Endothelial cell of umbilical vein (primary cell): ENCODE results near the gene ST3GAL4.

Experiments
- EZH2 ChIP-seq: IDR thresholded peaks from 2 replicates; pipeline ENCODE4 v1.6.1; 2012; ENCODE audit warnings: borderline replicate concordance, low read depth, mild to moderate bottlenecking, moderate library complexity, low read length, inconsistent platforms; ENCODE audit not compliant: severe bottlenecking
- JUN ChIP-seq: IDR thresholded peaks from 2 replicates; pipeline ENCODE4 v1.6.1; 2011; ENCODE audit warnings: borderline replicate concordance, low read depth; ENCODE audit not compliant: insufficient read length, insufficient read depth
- MYC ChIP-seq: IDR thresholded peaks from one replicate; pipeline ENCODE4 v1.6.1; 2011; ENCODE audit warnings: mild to moderate bottlenecking, low read depth, low read length
- POLR2A ChIP-seq: IDR thresholded peaks from 2 replicates; pipeline ENCODE4 v1.6.1; 2012; ENCODE audit warnings: low read depth, mild to moderate bottlenecking, control low read depth, low read length
- POLR2AphosphoS5 ChIP-seq: IDR thresholded peaks from 2 replicates; pipeline ENCODE4 v1.6.1; 2012; ENCODE audit warnings: low read depth, mild to moderate bottlenecking, control low read depth, low read length, moderate library complexity; ENCODE audit not compliant: insufficient read depth
- TF ChIP-seq, protein P1 (sequence below), 2 donors: IDR thresholded peaks; 1 replicate in 1 of 2; 2 replicates in 1 of 2; pipeline ENCODE4 v1.5.1; 2011; ENCODE audit warnings: low read length in 2 of 2, mild to moderate bottlenecking in 2 of 2, moderate library complexity in 2 of 2, control low read depth in 1 of 2, inconsistent platforms in 1 of 2, low read depth in 1 of 2; ENCODE audit not compliant: insufficient read depth in 1 of 2; ENCODE audit errors: extremely low read depth in 1 of 2
- TF ChIP-seq, protein P2 (sequence below): IDR thresholded peaks from 2 replicates; pipeline ENCODE4 v1.6.1; 2011; ENCODE audit not compliant: insufficient read depth, insufficient read length

DNA sequence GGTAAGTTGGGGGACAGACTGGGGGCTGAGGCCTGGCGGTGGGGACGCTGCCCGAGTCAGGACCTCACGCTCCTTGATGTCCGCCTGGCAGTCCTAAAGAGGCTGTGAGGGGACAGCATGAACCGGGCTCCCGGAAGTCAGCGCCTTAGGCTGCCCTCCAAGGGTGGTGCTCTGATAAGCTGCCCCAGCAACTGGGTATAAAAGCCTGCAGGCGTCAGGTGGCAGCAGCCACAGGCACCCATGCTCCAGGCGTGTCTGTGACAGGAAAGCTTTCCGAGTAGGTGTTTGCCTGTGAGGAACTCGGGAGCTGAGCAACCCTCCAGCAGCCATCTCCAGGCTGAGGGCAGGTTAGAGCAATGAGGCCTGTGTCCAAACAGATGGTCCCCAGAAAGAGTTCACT, 53.0 kb downstream of the ST3GAL4 start:
- TF ChIP-seq, protein P1, sequence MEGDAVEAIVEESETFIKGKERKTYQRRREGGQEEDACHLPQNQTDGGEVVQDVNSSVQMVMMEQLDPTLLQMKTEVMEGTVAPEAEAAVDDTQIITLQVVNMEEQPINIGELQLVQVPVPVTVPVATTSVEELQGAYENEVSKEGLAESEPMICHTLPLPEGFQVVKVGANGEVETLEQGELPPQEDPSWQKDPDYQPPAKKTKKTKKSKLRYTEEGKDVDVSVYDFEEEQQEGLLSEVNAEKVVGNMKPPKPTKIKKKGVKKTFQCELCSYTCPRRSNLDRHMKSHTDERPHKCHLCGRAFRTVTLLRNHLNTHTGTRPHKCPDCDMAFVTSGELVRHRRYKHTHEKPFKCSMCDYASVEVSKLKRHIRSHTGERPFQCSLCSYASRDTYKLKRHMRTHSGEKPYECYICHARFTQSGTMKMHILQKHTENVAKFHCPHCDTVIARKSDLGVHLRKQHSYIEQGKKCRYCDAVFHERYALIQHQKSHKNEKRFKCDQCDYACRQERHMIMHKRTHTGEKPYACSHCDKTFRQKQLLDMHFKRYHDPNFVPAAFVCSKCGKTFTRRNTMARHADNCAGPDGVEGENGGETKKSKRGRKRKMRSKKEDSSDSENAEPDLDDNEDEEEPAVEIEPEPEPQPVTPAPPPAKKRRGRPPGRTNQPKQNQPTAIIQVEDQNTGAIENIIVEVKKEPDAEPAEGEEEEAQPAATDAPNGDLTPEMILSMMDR (IDR thresholded peaks at IDR 0.05; ENCODE audit: extremely low read depth in 1 of 2, insufficient read depth in 1 of 2, low read depth in 1 of 2, low read length in 2 of 2), result no peak
- TF ChIP-seq JUN (no peak), POLR2A (no peak), EZH2 (no peak), POLR2AphosphoS5 (no peak), MYC (no peak)
- TF ChIP-seq, protein P2, sequence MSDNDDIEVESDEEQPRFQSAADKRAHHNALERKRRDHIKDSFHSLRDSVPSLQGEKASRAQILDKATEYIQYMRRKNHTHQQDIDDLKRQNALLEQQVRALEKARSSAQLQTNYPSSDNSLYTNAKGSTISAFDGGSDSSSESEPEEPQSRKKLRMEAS, result no peak
